H9 (cell line): ENCODE measurements around the gene APCDD1. TPM values are rescaled to one million over a fixed set of nuclear protein-coding genes. Genes with fewer than 3 reads are reported as not detected.
A peak's percentile ranks its signal among the peaks of the same experiment; 100 is the strongest.

ENCODE experiments used
- DNase-seq: peaks from one replicate; pipeline ENCODE4 v3.0.0-alpha.2; 2017
- H2AFZ ChIP-seq: one replicate; pipeline ENCODE4 v1.6.1; 2013; ENCODE audit warnings: mild to moderate bottlenecking, low read length, control low read depth, moderate library complexity
- H2AK5ac ChIP-seq: 2 replicates; pipeline ENCODE4 v1.6.1; 2013; ENCODE audit warnings: low read length, control low read depth, mixed read lengths; ENCODE audit not compliant: insufficient read length
- H2BK120ac ChIP-seq: one replicate; pipeline ENCODE4 v1.6.1; 2013; ENCODE audit warnings: low read depth, mild to moderate bottlenecking, low read length, control low read depth, inconsistent platforms; ENCODE audit not compliant: poor library complexity, severe bottlenecking
- H2BK12ac ChIP-seq: 2 replicates; pipeline ENCODE4 v1.6.1; 2013; ENCODE audit warnings: low read length, control low read depth, mixed read lengths, low read depth; ENCODE audit not compliant: insufficient read length
- H2BK15ac ChIP-seq: 2 replicates; pipeline ENCODE4 v1.6.1; 2013; ENCODE audit warnings: low read depth, low read length, control low read depth
- H2BK20ac ChIP-seq: one replicate; pipeline ENCODE4 v1.6.1; 2013; ENCODE audit warnings: low read depth, mild to moderate bottlenecking, low read length, control low read depth, inconsistent platforms; ENCODE audit not compliant: poor library complexity, severe bottlenecking
- H2BK5ac ChIP-seq: 2 replicates; pipeline ENCODE4 v1.6.1; 2013; ENCODE audit warnings: low read length, control low read depth, mixed read lengths; ENCODE audit not compliant: insufficient read length
- H3K14ac ChIP-seq: 2 replicates; pipeline ENCODE4 v1.6.1; 2013; ENCODE audit warnings: low read length, control low read depth; ENCODE audit not compliant: insufficient read depth
- H3K18ac ChIP-seq: 2 replicates; pipeline ENCODE4 v1.6.1; 2013; ENCODE audit warnings: low read depth, mild to moderate bottlenecking, mixed read lengths, low read length, control low read depth; ENCODE audit not compliant: insufficient read length
- H3K23ac ChIP-seq: 2 replicates; pipeline ENCODE4 v1.6.1; 2013; ENCODE audit warnings: low read length, control low read depth, mixed read lengths, low read depth; ENCODE audit not compliant: insufficient read length
- H3K23me2 ChIP-seq: 2 replicates; pipeline ENCODE4 v1.6.1; 2013; ENCODE audit warnings: low read depth, mild to moderate bottlenecking, mixed read lengths, low read length, control low read depth; ENCODE audit not compliant: insufficient read length, poor library complexity, severe bottlenecking
- H3K27ac ChIP-seq: 2 replicates; pipeline ENCODE4 v1.5.1; 2013; ENCODE audit warnings: low read length, control low read depth, mixed read lengths, low read depth; ENCODE audit not compliant: insufficient read length
- H3K27me3 ChIP-seq: 2 replicates; pipeline ENCODE4 v1.6.1; 2013; ENCODE audit warnings: low read length, control low read depth, inconsistent platforms; ENCODE audit not compliant: insufficient read depth
- H3K4ac ChIP-seq: 2 replicates; pipeline ENCODE4 v1.6.1; 2013; ENCODE audit warnings: low read depth, mild to moderate bottlenecking, control low read depth, inconsistent platforms, low read length, moderate library complexity
- H3K4me1 ChIP-seq: 2 replicates; pipeline ENCODE4 v1.6.1; 2013; ENCODE audit warnings: low read length, control low read depth, inconsistent platforms; ENCODE audit not compliant: insufficient read depth
- H3K4me2 ChIP-seq: 2 replicates; pipeline ENCODE4 v1.6.1; 2013; ENCODE audit warnings: low read length, control low read depth, mixed read lengths; ENCODE audit not compliant: insufficient read length, insufficient read depth
- H3K56ac ChIP-seq: 2 replicates; pipeline ENCODE4 v1.6.1; 2013; ENCODE audit warnings: low read depth, mild to moderate bottlenecking, mixed read lengths, low read length, control low read depth; ENCODE audit not compliant: insufficient read length
- H3K79me1 ChIP-seq: 2 replicates; pipeline ENCODE4 v1.6.1; 2013; ENCODE audit warnings: low read depth, mild to moderate bottlenecking, moderate library complexity, low read length, control low read depth, inconsistent platforms; ENCODE audit not compliant: insufficient read depth, poor library complexity, severe bottlenecking
- H3K79me2 ChIP-seq: 2 replicates; pipeline ENCODE4 v1.6.1; 2013; ENCODE audit warnings: low read length, control low read depth, inconsistent platforms; ENCODE audit not compliant: insufficient read depth
- H3K9ac ChIP-seq: 2 replicates; pipeline ENCODE4 v1.6.1; 2013; ENCODE audit warnings: low read length, control low read depth, mixed read lengths; ENCODE audit not compliant: insufficient read length; ENCODE audit errors: extremely low read depth
- H3K9me3 ChIP-seq: one replicate; pipeline ENCODE4 v1.6.1; 2013; ENCODE audit warnings: low read depth, low read length, inconsistent platforms; ENCODE audit not compliant: control insufficient read depth
- H3T11ph ChIP-seq: one replicate; pipeline ENCODE4 v1.6.1; 2013; ENCODE audit warnings: mild to moderate bottlenecking, low read length, control low read depth, inconsistent platforms
- H4K20me1 ChIP-seq: one replicate; pipeline ENCODE4 v1.6.1; 2013; ENCODE audit not compliant: control insufficient read depth, insufficient read length, insufficient read depth
- H4K5ac ChIP-seq: 2 replicates; pipeline ENCODE4 v1.6.1; 2013; ENCODE audit warnings: low read depth, mild to moderate bottlenecking, mixed read lengths, low read length, control low read depth; ENCODE audit not compliant: insufficient read length
- H4K8ac ChIP-seq: replicated peaks from 2 replicates; pipeline ENCODE4 v1.6.1; 2013; ENCODE audit warnings: low read length, control low read depth, mixed read lengths, low read depth; ENCODE audit not compliant: insufficient read length
- H4K91ac ChIP-seq: 2 replicates; pipeline ENCODE4 v1.6.1; 2013; ENCODE audit warnings: low read depth, mild to moderate bottlenecking, moderate library complexity, mixed read lengths, low read length, control low read depth; ENCODE audit not compliant: insufficient read length
- H3K27ac Mint-ChIP-seq, 3 experiments: 2 replicates in 2 of 3; 3 replicates in 1 of 3; pipeline ENCODE4 v1.8.0; 2020 to 2021; ENCODE audit warnings: mixed read lengths in 3 of 3, mild to moderate bottlenecking in 1 of 3, moderate library complexity in 1 of 3
- H3K27me3 Mint-ChIP-seq: 2 replicates; pipeline ENCODE4 v1.8.0; 2021; ENCODE audit warnings: low read depth, mild to moderate bottlenecking, moderate library complexity, mixed read lengths
- H3K36me3 Mint-ChIP-seq, 3 experiments: 2 replicates in 2 of 3; 3 replicates in 1 of 3; pipeline ENCODE4 v1.8.0; 2020 to 2021; ENCODE audit warnings: low read depth in 3 of 3, mixed read lengths in 3 of 3; ENCODE audit not compliant: insufficient read depth in 1 of 3
- H3K4me1 Mint-ChIP-seq, 2 experiments: 2 replicates each; pipeline ENCODE4 v1.8.0; 2020; ENCODE audit warnings: mixed read lengths in 2 of 2
- H3K4me3 Mint-ChIP-seq, 2 experiments: 2 replicates in 1 of 2; 3 replicates in 1 of 2; pipeline ENCODE4 v1.8.0; 2020 to 2021; ENCODE audit warnings: mild to moderate bottlenecking in 2 of 2, mixed read lengths in 2 of 2, moderate library complexity in 1 of 2
- H3K9me3 Mint-ChIP-seq, 2 experiments: 2 replicates in 1 of 2; 3 replicates in 1 of 2; pipeline ENCODE4 v1.8.0; 2020; ENCODE audit warnings: mild to moderate bottlenecking in 2 of 2, mixed read lengths in 2 of 2, moderate library complexity in 1 of 2
- CTCF ChIP-seq: fragments of 200-600 bp; sonication (generic); conservative IDR thresholded peaks from 3 replicates; pipeline ENCODE4 v1.8.0; 2021; ENCODE audit warnings: antibody characterized with exemption, mild to moderate bottlenecking
- WGBS: extraction: QIAGEN DNeasy Blood & Tissue Kit; methylation state at CpG from one replicate; pipeline ENCODE4 v1.1.7; 2013; ENCODE audit warnings: missing lambda C conversion rate, low lambda C conversion rate, mixed read lengths; ENCODE audit not compliant: insufficient read length; ENCODE audit errors: extremely low coverage; 5-methylcytosine and 5-hydroxymethylcytosine counted together
- total RNA-seq: library from RNA; stranded (reverse); gene quantifications from 2 replicates; pipeline ENCODE4 v1.2.1, GENCODE V29; 2021

Gene APCDD1
- total RNA-seq, 1 experiment from 2014 or later, result 1.8 TPM

- H4K20me1 ChIP-seq, result no peaks in the 10 kb centered on the region
- H2BK20ac ChIP-seq, result no peak overlapping the region
- Mint-ChIP-seq H3K27me3 (peaks cover 63% of the 10 kb centered on the region), H3K27ac (no peak overlapping the region; a peak in 1 of 7 replicates), H3K4me3 (peak overlapping the region; percentile 70 to 81), H3K9me3 (no peaks in the 10 kb centered on the region; a peak in 1 of 5 replicates), H3K36me3 (peaks cover 0 to 2% (median 0%) of the 10 kb centered on the region in 3 experiments; a peak in 2 of 7 replicates), H3K4me1 (peaks cover 12 to 25% of the 10 kb centered on the region in 2 experiments)
- H4K8ac ChIP-seq, result no peak overlapping the region
- H3K9me3 ChIP-seq, result no peaks in the 10 kb centered on the region
- H2AK5ac ChIP-seq, result no peak overlapping the region
- no peak overlapping the region for H4K91ac ChIP-seq
- no peak overlapping the region for H4K5ac ChIP-seq
- no peak overlapping the region for H2BK120ac ChIP-seq
- H2BK5ac ChIP-seq, result no peak overlapping the region
- no peak overlapping the region for H3K9ac ChIP-seq
- H2BK12ac ChIP-seq, result no peak overlapping the region
- no CpG with 5 or more reads among the region's 11 CpGs for WGBS
- H3K23me2 ChIP-seq, result peaks cover 8% of the 10 kb centered on the region
- H2BK15ac ChIP-seq, result no peak overlapping the region
- no peak overlapping the region for H3T11ph ChIP-seq
- no peaks in the 10 kb centered on the region for H3K79me1 ChIP-seq
- H3K4me2 ChIP-seq, result peak overlapping the region; percentile 50
- TF ChIP-seq CTCF, result no peak
- no peak overlapping the region for H3K23ac ChIP-seq
- H2AFZ ChIP-seq, result no peak overlapping the region
- H3K4me1 ChIP-seq, result peaks cover 4% of the 10 kb centered on the region; the same call in 1 of the 2 replicates
- peaks cover 15% of the 10 kb centered on the region; the same call in 1 of the 2 replicates for H3K27me3 ChIP-seq
- H3K14ac ChIP-seq, result no peak overlapping the region
- H3K18ac ChIP-seq, result no peak overlapping the region
- no peak overlapping the region for H3K56ac ChIP-seq
- DNase-seq, result no peak
- H3K4ac ChIP-seq, result no peak overlapping the region
- H3K27ac ChIP-seq, result no peak overlapping the region
- no peaks in the 10 kb centered on the region for H3K79me2 ChIP-seq
These were observed 1.1 kb upstream of the APCDD1 start for GRCh38 chr18:10453261-10453805.
